ENCODE data around the gene SLC24A3. TPM values are rescaled to one million over a fixed set of nuclear protein-coding genes. Genes with fewer than 3 reads are reported as not detected.

SLC24A3 gene
- total and polyA plus RNA-seq, 2 donors from 2014 or later, result 0.86 to 5.2 TPM

GRCh38 chr20:19506021-19506420 is 293.6 kb downstream of the SLC24A3 start:
- H3K27me3 ChIP-seq (ENCODE audit: control insufficient read depth, insufficient read depth, low read length), result no peaks in the 10 kb centered on the region
- H3K27ac ChIP-seq (ENCODE audit: low read depth in 2 of 2, low read length in 2 of 2), result no peak overlapping the region
- DNase-seq (no peak), FAIRE-seq (no peak)
- H3K9ac ChIP-seq (ENCODE audit: low read length in 3 of 3), result no peak overlapping the region
- no peaks in the 10 kb centered on the region for H3K4me1 ChIP-seq (ENCODE audit: control insufficient read depth in 2 of 3, insufficient read depth in 2 of 3, low read depth in 1 of 3, low read length in 3 of 3)
- no peak for TF ChIP-seq CTCF (IDR thresholded peaks at IDR 0.05; ENCODE audit: borderline replicate concordance, extremely low read depth, insufficient read depth)
- no peaks in the 10 kb centered on the region for H3K36me3 ChIP-seq (ENCODE audit: control insufficient read depth in 2 of 3, insufficient read depth in 3 of 3, low read length in 3 of 3)
- no peak overlapping the region for H3K4me3 ChIP-seq (ENCODE audit: low read length in 3 of 3)
- intact Hi-C loops (cut with DNase I), result no loop called here
- no peaks in the 10 kb centered on the region for H3K9me3 ChIP-seq (ENCODE audit: control insufficient read depth in 2 of 3, insufficient read depth in 1 of 3, low read length in 3 of 3)

GRCh38 chr20:19508449-19508848 is 296.0 kb downstream of the SLC24A3 start:
- intact Hi-C loops (cut with DNase I), result no loop called here

GRCh38 chr20:19510611-19511010 is 298.2 kb downstream of the SLC24A3 start:
- no peak for FAIRE-seq
- no peaks in the 10 kb centered on the region for H3K27me3 ChIP-seq (ENCODE audit: control insufficient read depth, insufficient read depth, low read length)
- intact Hi-C loops (cut with DNase I), result no loop called here
- no peaks in the 10 kb centered on the region for H3K4me1 ChIP-seq (ENCODE audit: control insufficient read depth in 2 of 3, insufficient read depth in 2 of 3, low read depth in 1 of 3, low read length in 3 of 3)
- TF ChIP-seq CTCF (IDR thresholded peaks at IDR 0.05; ENCODE audit: borderline replicate concordance, extremely low read depth, insufficient read depth), result no peak
- no peak for DNase-seq
- H3K9me3 ChIP-seq (ENCODE audit: control insufficient read depth in 2 of 3, insufficient read depth in 1 of 3, low read length in 3 of 3), result no peaks in the 10 kb centered on the region
- H3K36me3 ChIP-seq (ENCODE audit: control insufficient read depth in 2 of 3, insufficient read depth in 3 of 3, low read length in 3 of 3), result no peaks in the 10 kb centered on the region
- H3K9ac ChIP-seq (ENCODE audit: low read length in 3 of 3), result no peak overlapping the region
- H3K27ac ChIP-seq (ENCODE audit: low read depth in 2 of 2, low read length in 2 of 2), result no peak overlapping the region
- H3K4me3 ChIP-seq (ENCODE audit: low read length in 3 of 3), result no peak overlapping the region

More at GRCh38 chr20:19508449-19508848, 296.0 kb downstream of the SLC24A3 start:
- Histone ChIP-seq H3K4me3 (ENCODE audit: low read length in 3 of 3) (no peak overlapping the region), H3K9me3 (ENCODE audit: control insufficient read depth in 2 of 3, insufficient read depth in 1 of 3, low read length in 3 of 3) (no peaks in the 10 kb centered on the region), H3K36me3 (ENCODE audit: control insufficient read depth in 2 of 3, insufficient read depth in 3 of 3, low read length in 3 of 3) (no peaks in the 10 kb centered on the region), H3K9ac (ENCODE audit: low read length in 3 of 3) (no peak overlapping the region), H3K4me1 (ENCODE audit: control insufficient read depth in 2 of 3, insufficient read depth in 2 of 3, low read depth in 1 of 3, low read length in 3 of 3) (no peaks in the 10 kb centered on the region), H3K27me3 (ENCODE audit: control insufficient read depth, insufficient read depth, low read length) (no peaks in the 10 kb centered on the region), H3K27ac (ENCODE audit: low read depth in 2 of 2, low read length in 2 of 2) (no peak overlapping the region)
- no peak for TF ChIP-seq CTCF (IDR thresholded peaks at IDR 0.05; ENCODE audit: borderline replicate concordance, extremely low read depth, insufficient read depth)
- DNase-seq (no peak), FAIRE-seq (no peak)

- intact Hi-C loops (cut with DNase I), result no loop called here
- no peak for DNase-seq
- no peak overlapping the region for H3K27ac ChIP-seq (ENCODE audit: low read depth in 2 of 2, low read length in 2 of 2)
- no peaks in the 10 kb centered on the region for H3K27me3 ChIP-seq (ENCODE audit: control insufficient read depth, insufficient read depth, low read length)
- no peaks in the 10 kb centered on the region for H3K9me3 ChIP-seq (ENCODE audit: control insufficient read depth in 2 of 3, insufficient read depth in 1 of 3, low read length in 3 of 3)
- H3K36me3 ChIP-seq (ENCODE audit: control insufficient read depth in 2 of 3, insufficient read depth in 3 of 3, low read length in 3 of 3), result no peaks in the 10 kb centered on the region
- no peak overlapping the region for H3K4me3 ChIP-seq (ENCODE audit: low read length in 3 of 3)
- TF ChIP-seq CTCF (IDR thresholded peaks at IDR 0.05; ENCODE audit: borderline replicate concordance, extremely low read depth, insufficient read depth), result no peak
- H3K4me1 ChIP-seq (ENCODE audit: control insufficient read depth in 2 of 3, insufficient read depth in 2 of 3, low read depth in 1 of 3, low read length in 3 of 3), result no peaks in the 10 kb centered on the region
- no peak overlapping the region for H3K9ac ChIP-seq (ENCODE audit: low read length in 3 of 3)
- FAIRE-seq, result no peak
Observed at GRCh38 chr20:19511931-19512330, 299.5 kb downstream of the SLC24A3 start.

Measured in kidney (tissue), 14 donors.